ENCODE measurements around the gene CACNA2D3.

CACNA2D3 gene

GRCh38 chr3:55002416-55002930, 880.1 kb downstream of the CACNA2D3 start:
- no peaks in the 10 kb centered on the region for H3K27me3 ChIP-seq (ENCODE audit: insufficient read depth, low read length)
- H3K27ac ChIP-seq (ENCODE audit: low read length), result no peak overlapping the region
- H3K9ac ChIP-seq (ENCODE audit: low read depth, low read length), result no peak overlapping the region
- no peak overlapping the region for H3K4me3 ChIP-seq (ENCODE audit: low read length)
- H3K9me3 ChIP-seq (ENCODE audit: insufficient read depth, low read depth, low read length), result no peaks in the 10 kb centered on the region
- H3K36me3 ChIP-seq (ENCODE audit: insufficient read depth, low read depth, low read length), result no peaks in the 10 kb centered on the region
- peaks cover 40% of the 10 kb centered on the region for H3K4me1 ChIP-seq (ENCODE audit: insufficient read depth, low read length)

- Histone ChIP-seq H3K4me3 (ENCODE audit: low read length) (peak overlapping the region; percentile 41; the same call in 1 of the 2 replicates), H3K4me1 (ENCODE audit: insufficient read depth, low read length) (peaks cover 22% of the 10 kb centered on the region), H3K9ac (ENCODE audit: low read depth, low read length) (peak overlapping the region; percentile 46; the same call in 1 of the 2 replicates), H3K27me3 (ENCODE audit: insufficient read depth, low read length) (no peaks in the 10 kb centered on the region), H3K9me3 (ENCODE audit: insufficient read depth, low read depth, low read length) (no peaks in the 10 kb centered on the region), H3K36me3 (ENCODE audit: insufficient read depth, low read depth, low read length) (no peaks in the 10 kb centered on the region), H3K27ac (ENCODE audit: low read length) (peak overlapping the region; percentile 57)
These were observed 883.9 kb downstream of the CACNA2D3 start for GRCh38 chr3:55006244-55006676.

GRCh38 chr3:55007971-55008370, 885.6 kb downstream of the CACNA2D3 start:
- Histone ChIP-seq H3K27ac (ENCODE audit: low read length) (no peak overlapping the region), H3K9me3 (ENCODE audit: insufficient read depth, low read depth, low read length) (no peaks in the 10 kb centered on the region), H3K4me1 (ENCODE audit: insufficient read depth, low read length) (peaks cover 22% of the 10 kb centered on the region), H3K4me3 (ENCODE audit: low read length) (no peak overlapping the region), H3K27me3 (ENCODE audit: insufficient read depth, low read length) (no peaks in the 10 kb centered on the region), H3K9ac (ENCODE audit: low read depth, low read length) (no peak overlapping the region), H3K36me3 (ENCODE audit: insufficient read depth, low read depth, low read length) (no peaks in the 10 kb centered on the region)

DNA sequence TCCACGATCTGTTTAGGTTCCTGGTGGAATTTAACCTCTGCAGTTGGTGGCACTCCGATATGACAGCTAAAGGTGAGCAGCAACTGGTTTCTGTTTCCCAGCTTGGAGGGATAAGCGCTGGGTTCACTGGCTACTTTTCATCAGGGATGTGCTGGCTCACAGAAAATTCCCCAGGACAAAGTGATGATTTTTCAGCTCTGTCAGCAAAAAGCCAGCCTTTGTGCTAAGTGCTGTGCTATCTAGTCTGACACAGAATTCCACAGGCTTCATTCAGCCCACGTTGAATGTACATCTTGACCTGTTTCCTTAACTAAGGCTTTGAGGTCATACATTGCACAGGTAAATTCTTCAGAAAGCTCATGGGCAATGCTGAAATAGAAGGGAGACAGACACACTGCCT, 887.0 kb downstream of the CACNA2D3 start:
- Histone ChIP-seq H3K36me3 (ENCODE audit: insufficient read depth, low read depth, low read length) (no peaks in the 10 kb centered on the region), H3K9me3 (ENCODE audit: insufficient read depth, low read depth, low read length) (no peaks in the 10 kb centered on the region), H3K9ac (ENCODE audit: low read depth, low read length) (no peak overlapping the region), H3K4me1 (ENCODE audit: insufficient read depth, low read length) (peaks cover 22% of the 10 kb centered on the region), H3K27ac (ENCODE audit: low read length) (no peak overlapping the region), H3K27me3 (ENCODE audit: insufficient read depth, low read length) (no peaks in the 10 kb centered on the region), H3K4me3 (ENCODE audit: low read length) (no peak overlapping the region)

- Histone ChIP-seq H3K27ac (ENCODE audit: low read length) (no peak overlapping the region), H3K4me1 (ENCODE audit: insufficient read depth, low read length) (peaks cover 15% of the 10 kb centered on the region; the same call in 1 of the 2 replicates), H3K36me3 (ENCODE audit: insufficient read depth, low read depth, low read length) (no peaks in the 10 kb centered on the region), H3K9me3 (ENCODE audit: insufficient read depth, low read depth, low read length) (no peaks in the 10 kb centered on the region), H3K27me3 (ENCODE audit: insufficient read depth, low read length) (no peaks in the 10 kb centered on the region), H3K9ac (ENCODE audit: low read depth, low read length) (no peak overlapping the region), H3K4me3 (ENCODE audit: low read length) (no peak overlapping the region)
These were observed 889.7 kb downstream of the CACNA2D3 start for GRCh38 chr3:55012091-55012490.

DNA sequence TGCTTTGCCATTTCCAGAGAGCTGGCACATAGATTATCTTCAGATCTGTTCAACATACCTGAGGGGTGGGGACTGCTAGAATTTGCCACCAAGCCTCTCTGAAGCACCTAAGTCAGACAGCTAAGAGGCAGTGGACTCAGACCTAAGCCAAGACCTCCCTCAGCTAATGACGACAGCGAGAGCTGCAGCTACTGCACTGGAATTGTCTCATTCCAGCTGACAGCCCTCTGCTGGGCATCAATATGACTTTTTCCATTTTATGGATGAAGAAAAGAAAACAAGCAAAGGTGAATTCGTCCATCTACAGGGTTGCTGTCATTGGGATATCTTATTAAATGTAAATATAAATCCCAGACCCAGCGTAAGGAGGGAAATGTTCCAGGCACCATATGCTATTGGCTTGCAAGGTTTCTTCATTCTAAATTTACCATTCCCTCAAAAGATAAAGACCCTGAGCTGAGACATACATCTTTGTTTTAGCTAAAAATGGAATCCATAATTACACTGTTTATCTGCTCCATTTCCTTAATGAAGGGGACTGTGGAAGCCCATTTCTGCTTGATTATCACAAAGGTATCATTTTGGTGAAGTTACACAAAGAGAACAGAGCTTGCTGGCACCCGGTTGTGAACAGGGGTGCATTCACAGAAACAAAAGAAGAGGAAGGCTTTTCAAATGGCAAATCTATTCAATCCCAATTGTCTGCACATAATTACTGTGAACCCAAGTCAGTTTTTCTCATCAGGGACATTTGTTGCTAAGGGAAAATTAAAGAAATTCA, 891.0 kb downstream of the CACNA2D3 start:
- Histone ChIP-seq H3K27me3 (ENCODE audit: insufficient read depth, low read length) (no peaks in the 10 kb centered on the region), H3K9me3 (ENCODE audit: insufficient read depth, low read depth, low read length) (no peaks in the 10 kb centered on the region), H3K4me1 (ENCODE audit: insufficient read depth, low read length) (peaks cover 11% of the 10 kb centered on the region; the same call in 1 of the 2 replicates), H3K4me3 (ENCODE audit: low read length) (no peak overlapping the region), H3K27ac (ENCODE audit: low read length) (no peak overlapping the region), H3K9ac (ENCODE audit: low read depth, low read length) (no peak overlapping the region), H3K36me3 (ENCODE audit: insufficient read depth, low read depth, low read length) (no peaks in the 10 kb centered on the region)

GRCh38 chr3:55014081-55014480, 891.7 kb downstream of the CACNA2D3 start:
- Histone ChIP-seq H3K36me3 (ENCODE audit: insufficient read depth, low read depth, low read length) (no peaks in the 10 kb centered on the region), H3K9me3 (ENCODE audit: insufficient read depth, low read depth, low read length) (no peaks in the 10 kb centered on the region), H3K4me1 (ENCODE audit: insufficient read depth, low read length) (peaks cover 11% of the 10 kb centered on the region; the same call in 1 of the 2 replicates)

GRCh38 chr3:55014906-55015305, 892.6 kb downstream of the CACNA2D3 start:
- Histone ChIP-seq H3K27me3 (ENCODE audit: insufficient read depth, low read length) (no peaks in the 10 kb centered on the region), H3K9me3 (ENCODE audit: insufficient read depth, low read depth, low read length) (no peaks in the 10 kb centered on the region), H3K27ac (ENCODE audit: low read length) (no peak overlapping the region), H3K9ac (ENCODE audit: low read depth, low read length) (no peak overlapping the region), H3K36me3 (ENCODE audit: insufficient read depth, low read depth, low read length) (no peaks in the 10 kb centered on the region), H3K4me1 (ENCODE audit: insufficient read depth, low read length) (peaks cover 11% of the 10 kb centered on the region; the same call in 1 of the 2 replicates), H3K4me3 (ENCODE audit: low read length) (no peak overlapping the region)

More at GRCh38 chr3:55014081-55014480, 891.7 kb downstream of the CACNA2D3 start:
- Histone ChIP-seq H3K27me3 (ENCODE audit: insufficient read depth, low read length) (no peaks in the 10 kb centered on the region), H3K4me3 (ENCODE audit: low read length) (no peak overlapping the region), H3K9ac (ENCODE audit: low read depth, low read length) (no peak overlapping the region), H3K27ac (ENCODE audit: low read length) (no peak overlapping the region)

- no peaks in the 10 kb centered on the region for H3K9me3 ChIP-seq (ENCODE audit: insufficient read depth, low read depth, low read length)
- H3K27ac ChIP-seq (ENCODE audit: low read length), result no peak overlapping the region
- H3K4me3 ChIP-seq (ENCODE audit: low read length), result no peak overlapping the region
- no peaks in the 10 kb centered on the region for H3K36me3 ChIP-seq (ENCODE audit: insufficient read depth, low read depth, low read length)
- peaks cover 11% of the 10 kb centered on the region; the same call in 1 of the 2 replicates for H3K4me1 ChIP-seq (ENCODE audit: insufficient read depth, low read length)
- H3K27me3 ChIP-seq (ENCODE audit: insufficient read depth, low read length), result no peaks in the 10 kb centered on the region
- H3K9ac ChIP-seq (ENCODE audit: low read depth, low read length), result no peak overlapping the region
These were observed 895.5 kb downstream of the CACNA2D3 start for GRCh38 chr3:55017876-55018275.

DNA sequence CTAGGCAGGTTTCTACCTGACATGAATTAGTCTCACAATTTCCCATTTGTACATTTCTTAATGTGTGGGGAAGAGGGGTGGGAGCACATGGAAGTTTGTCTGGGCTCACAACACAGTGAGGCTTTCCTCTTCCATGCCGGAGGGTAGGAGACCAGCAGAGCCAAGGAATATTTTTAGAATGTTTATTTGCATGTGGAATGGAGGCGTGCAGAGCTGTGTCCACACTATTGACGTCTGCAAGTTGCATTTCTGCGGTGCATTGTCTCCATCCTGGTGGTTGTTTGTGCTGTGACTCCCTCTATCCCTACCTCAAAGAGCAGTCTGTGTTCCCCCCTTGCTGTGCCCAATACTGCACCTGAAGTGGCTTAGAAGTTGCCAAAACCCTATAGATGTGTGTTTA, 908.6 kb downstream of the CACNA2D3 start:
- Histone ChIP-seq H3K27ac (ENCODE audit: low read length) (no peak overlapping the region), H3K9ac (ENCODE audit: low read depth, low read length) (no peak overlapping the region), H3K4me3 (ENCODE audit: low read length) (no peak overlapping the region), H3K27me3 (ENCODE audit: insufficient read depth, low read length) (no peaks in the 10 kb centered on the region), H3K4me1 (ENCODE audit: insufficient read depth, low read length) (no peaks in the 10 kb centered on the region), H3K36me3 (ENCODE audit: insufficient read depth, low read depth, low read length) (no peaks in the 10 kb centered on the region), H3K9me3 (ENCODE audit: insufficient read depth, low read depth, low read length) (no peaks in the 10 kb centered on the region)

GRCh38 chr3:55036883-55037577, 914.7 kb downstream of the CACNA2D3 start:
- Histone ChIP-seq H3K4me1 (ENCODE audit: insufficient read depth, low read length) (no peaks in the 10 kb centered on the region), H3K27me3 (ENCODE audit: insufficient read depth, low read length) (no peaks in the 10 kb centered on the region), H3K27ac (ENCODE audit: low read length) (no peak overlapping the region), H3K9me3 (ENCODE audit: insufficient read depth, low read depth, low read length) (no peaks in the 10 kb centered on the region), H3K4me3 (ENCODE audit: low read length) (no peak overlapping the region), H3K9ac (ENCODE audit: low read depth, low read length) (no peak overlapping the region), H3K36me3 (ENCODE audit: insufficient read depth, low read depth, low read length) (no peaks in the 10 kb centered on the region)

All from iPS-20b (cell line).